ENCODE measurements around the gene TYMP.

The TYMP gene

DNA sequence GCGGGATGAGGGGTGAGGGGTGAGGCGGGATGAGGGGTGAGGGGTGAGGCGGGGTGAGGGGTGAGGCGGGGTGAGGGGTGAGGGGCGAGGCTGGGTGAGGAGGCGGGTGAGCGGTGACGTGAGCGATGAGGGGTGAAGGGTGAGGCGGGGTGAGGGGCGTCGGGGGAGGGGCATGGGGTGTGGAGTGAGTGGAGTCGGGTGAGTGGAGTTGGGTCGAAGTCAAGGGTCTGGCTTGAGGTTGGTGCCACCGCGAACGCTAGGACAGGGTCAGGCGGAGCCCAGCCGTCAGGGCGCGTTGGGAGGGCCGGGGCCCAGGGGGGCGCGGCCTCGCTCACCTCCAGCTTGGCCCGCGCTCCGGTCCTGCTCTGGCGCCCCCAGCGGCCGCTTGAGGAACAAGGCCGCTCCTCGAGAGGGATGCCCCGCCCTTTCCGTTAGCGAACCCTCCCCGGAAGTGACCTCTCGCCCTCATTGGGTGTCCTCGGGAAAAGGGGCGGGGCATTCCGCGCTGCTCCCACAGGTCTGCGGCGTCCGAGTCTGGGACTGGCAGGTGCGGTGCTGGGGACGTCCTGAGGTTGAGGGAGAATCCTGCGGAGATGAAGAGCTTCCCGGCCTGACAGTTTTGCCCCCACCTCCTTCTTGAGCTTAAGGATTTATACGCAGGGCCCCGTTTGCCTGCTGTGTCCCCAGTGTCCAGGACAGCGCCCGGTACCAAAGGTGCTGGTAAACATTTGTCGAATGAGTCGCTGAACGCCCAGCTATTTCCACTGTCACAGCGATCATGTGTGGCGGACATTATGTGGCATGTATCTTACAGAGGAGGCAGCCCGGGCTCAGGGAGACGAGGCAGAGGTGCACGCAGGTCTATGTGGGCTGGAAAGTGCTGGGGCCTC lies 33.0 kb upstream of the TYMP start, which contains the start of gene SYCE3:
Gene SYCE3, minus strand, starts transcription at position 397 of the 890 bp plus-strand sequence. CDS start 6,514 bp downstream, outside the sequence.
- DNase-seq, result peak; percentile 96

DNA sequence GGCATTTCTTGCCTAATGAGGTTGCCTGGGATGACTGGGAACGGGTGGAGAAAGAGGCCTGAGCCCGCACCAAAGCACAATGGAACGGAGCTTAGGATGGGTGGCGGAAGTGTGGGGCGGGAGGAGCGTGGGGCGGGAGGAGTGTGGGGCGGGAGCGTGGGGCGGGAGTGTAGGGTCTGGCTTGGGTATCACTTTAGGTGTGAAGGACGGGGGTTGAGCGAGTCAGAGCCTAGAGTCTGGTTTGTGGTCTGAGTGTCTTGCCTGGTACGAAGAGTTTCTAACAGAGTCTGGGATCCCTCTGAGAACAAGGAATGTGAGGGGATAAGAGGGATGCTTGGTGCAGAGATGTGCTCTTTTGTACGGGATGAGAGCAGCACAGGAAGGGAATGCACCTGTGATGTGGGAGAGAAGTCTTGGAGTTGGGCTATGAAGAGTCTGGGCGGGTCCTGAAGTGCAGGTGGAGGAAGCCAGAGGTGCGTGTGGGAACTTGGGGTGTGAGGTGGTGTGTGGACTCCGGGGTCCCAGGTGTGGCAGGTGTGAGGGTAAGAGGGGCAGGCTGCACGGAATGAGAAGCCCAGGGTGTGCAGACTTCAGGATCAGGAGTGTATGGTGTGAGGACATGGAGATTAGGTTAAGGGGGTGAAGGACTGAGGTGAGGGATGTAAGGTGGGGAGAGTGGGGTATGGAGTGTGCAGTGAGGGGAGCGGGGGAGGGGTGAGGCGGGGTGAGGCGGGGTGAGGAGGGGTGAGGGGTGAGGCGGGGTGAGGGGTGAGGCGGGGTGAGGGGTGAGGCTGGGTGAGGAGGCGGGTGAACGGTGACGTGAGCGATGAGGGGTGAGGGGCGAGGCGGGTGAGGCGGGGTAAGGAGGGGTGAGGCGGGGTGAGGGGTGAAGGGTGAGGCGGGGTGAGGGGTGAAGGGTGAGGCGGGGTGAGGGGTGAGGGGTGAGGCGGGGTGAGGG lies 31.9 kb upstream of the TYMP start:
- DNase-seq, result no peak

DNA sequence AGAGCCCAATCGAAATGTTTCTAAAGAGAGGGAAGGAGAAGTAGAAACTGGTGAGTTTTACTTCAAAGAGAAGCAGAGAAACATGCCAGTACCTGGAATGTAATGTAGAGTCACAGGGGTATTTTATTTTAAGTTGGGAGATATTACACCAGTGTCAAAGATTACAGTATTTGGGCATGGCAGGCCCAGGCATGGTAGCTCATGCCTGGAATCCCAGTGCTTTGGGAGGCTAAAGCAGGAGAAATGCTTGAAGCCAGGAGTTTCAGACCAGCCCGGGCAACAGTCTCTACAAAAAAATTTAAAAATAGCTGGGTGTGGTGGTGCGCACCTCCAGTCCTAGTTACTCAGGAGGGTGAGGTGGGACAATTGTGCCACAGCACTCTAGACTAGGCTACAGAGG lies 30.2 kb upstream of the TYMP start:
- no peak for DNase-seq

DNA sequence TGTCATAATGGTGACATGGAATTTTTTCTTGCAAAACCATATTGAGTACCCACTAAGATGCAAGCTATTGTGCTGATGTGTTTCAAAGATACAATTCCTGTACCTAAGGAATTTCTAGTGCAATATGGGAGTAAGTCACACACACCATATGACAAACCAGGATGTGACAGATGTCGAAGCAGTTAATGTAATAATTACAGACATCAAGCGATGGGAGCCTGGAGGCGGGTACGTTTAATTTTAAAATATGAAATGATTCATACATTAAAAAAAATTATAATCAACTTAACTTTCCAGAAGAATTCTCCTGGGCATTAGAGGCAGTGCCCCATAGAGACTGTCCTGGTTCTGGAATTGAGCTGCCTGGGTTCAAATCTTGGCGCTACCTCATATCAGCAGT lies 26.9 kb upstream of the TYMP start:
- DNase-seq, result no peak

DNA sequence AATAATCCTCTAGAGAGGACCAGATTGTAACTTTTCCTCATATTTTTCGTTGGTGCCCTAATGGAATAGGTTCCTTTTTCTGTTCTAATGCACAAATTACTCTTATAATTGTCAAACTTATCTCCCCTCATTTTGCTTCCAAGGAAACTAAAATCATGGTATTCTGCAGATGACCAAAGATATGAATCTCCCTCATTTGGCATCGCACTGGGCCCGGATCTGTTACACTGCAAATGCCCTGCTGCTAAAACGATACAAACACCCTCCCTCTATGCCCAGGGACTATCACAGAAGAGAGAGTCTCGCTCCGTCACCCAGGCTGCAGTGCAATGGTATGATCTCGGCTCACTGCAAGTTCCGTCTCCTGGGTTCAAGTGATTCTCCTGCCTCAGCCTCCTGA lies 23.5 kb upstream of the TYMP start:
- no peak for DNase-seq

DNA sequence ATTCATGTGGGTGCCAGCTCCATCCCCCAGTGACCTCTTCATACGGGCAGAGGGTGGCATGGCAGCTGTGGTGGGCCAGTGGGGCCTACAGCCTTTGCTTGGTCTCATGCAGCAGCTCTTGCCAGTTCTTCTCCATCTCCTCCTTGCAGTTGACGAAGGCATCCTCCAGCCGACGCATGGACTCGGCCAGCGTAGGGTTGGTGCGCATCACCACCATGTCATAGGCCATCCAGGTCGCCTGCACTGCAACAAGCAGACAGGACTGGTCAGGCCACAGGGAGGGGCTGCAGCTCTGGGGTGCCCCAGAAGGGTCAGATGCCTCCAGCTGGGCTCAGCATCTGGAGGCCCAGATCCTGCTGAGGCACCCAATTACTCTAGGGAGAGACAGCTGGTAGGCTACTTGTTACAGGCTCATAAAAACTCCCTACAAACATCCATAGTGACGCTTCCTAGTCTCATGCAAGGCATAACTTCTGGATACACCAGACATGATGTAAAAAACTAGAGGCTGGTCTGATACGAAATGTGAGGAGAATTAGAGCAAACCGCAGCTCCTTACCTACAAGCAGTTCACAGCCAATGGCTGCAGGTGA lies 21.4 kb upstream of the TYMP start:
- DNase-seq, result no peak

DNA sequence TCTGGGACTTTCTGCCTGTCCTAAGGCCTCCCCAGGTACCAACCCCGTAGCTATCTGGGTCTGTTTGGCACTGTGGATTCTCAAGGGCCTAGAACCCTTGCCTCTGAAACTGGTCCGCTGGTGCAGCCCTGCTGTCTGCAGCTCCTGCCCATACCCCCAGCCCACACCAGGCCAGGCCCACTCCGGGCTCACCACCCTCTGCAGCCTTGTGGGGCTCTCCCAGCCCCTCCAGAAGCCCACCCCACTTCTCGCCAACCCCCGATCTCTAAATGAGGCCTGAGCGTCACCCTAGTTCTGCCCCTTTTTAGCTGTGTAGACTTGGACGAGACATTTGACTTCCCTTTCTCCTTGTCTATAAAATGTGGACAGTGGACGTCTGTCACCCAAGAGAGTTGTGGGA lies 20.6 kb upstream of the TYMP start:
- DNase-seq, result no peak

DNA sequence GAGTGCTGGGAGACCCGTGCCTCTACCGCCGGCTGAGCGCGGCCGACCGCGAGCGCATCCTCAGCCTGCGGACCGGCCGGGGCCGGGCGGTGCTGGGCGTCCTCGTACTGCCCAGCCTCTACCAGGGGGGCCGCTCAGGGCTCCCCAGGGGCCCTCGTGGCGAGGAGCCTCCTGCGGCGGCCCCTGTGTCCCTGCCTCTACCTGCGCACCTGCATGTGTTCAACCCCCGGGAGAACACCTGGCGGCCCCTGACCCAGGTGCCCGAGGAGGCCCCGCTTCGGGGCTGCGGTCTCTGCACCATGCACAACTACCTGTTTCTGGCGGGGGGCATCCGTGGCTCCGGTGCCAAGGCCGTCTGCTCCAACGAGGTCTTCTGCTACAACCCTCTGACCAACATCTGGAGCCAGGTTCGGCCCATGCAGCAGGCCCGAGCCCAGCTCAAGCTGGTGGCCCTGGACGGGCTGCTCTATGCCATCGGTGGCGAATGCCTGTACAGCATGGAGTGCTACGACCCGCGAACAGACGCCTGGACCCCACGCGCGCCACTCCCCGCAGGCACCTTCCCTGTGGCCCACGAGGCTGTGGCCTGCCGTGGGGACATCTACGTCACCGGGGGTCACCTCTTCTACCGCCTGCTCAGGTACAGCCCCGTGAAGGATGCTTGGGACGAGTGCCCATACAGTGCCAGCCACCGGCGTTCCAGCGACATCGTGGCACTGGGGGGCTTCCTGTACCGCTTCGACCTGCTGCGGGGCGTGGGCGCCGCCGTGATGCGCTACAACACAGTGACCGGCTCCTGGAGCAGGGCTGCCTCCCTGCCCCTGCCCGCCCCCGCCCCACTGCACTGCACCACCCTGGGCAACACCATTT lies 19.3 kb upstream of the TYMP start:
- DNase-seq, result no peak

DNA sequence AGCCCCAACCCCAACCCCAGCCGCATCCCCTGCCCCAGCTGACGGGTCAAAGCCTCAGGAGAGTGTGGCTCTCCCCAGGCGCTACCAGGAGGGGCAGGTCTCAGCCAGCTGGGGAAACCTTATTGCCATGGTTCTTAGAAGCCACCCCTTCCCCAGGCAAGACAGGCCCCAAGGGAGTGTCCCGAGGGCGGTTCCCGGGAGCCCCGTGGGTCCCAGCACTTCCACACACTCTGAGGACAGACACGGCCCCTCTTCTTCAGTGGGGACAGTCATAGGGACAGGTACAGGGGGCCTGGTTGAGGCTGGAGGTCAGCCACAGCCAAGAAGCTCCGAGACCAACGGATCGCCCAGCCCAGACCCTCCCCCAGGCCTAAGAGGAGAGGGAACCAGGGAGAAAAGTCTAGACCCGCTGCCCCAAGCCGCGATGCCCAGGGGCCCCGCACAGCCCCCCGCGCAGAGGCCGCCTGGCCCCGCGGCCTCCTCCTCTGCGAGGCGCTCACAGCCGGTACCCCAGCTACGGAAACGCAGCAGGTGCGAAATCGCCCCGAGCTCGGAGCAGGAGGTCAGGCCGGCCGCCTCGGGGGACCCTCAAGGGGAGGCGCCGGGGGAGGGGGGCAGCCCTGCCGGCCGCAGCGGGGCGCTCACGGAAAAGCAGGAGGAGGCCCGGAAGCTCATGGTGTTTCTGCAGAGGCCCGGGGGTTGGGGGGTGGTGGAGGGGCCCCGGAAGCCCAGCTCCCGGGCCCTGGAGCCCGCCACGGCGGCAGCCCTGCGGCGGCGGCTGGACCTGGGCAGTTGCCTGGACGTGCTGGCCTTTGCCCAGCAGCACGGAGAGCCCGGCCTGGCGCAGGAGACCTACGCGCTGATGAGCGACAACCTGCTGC lies 18.5 kb upstream of the TYMP start:
- DNase-seq, result peak; percentile 58

DNA sequence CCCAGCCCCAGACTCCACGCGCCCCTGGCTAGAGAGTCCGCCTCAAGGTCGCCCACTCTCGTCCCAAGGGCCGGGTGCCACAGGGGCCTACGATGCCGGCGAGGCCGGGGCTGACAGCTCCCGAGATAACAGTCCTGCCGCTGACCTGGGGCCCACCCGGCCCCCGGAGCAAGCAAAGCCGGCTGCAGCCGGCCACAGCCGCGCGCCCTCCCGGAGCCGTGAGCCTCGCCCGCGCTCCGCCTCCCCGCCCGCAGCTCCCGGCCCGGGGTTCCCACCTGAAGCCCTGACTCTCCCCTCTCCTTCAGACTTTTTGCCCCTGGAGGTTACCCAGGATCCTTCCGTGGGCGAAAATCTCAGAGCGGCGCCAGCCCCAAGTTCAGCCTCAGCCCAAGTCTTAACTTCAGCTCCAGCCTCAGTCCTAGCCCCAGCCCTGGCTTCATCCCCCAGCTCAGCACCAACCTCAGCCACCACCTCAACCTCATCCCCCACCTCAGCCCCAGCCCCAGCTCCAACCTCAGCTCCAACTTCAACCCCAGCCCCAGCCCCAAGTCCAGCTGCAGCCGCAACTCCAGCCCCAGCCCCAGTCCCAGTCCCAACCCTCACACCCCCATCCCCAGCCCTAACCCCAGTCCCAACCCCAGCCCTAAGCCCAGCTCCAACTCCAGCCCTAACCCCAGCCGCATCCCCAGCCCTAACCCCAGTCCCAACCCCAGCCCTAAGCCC lies 17.6 kb upstream of the TYMP start:
- DNase-seq, result no peak

DNA sequence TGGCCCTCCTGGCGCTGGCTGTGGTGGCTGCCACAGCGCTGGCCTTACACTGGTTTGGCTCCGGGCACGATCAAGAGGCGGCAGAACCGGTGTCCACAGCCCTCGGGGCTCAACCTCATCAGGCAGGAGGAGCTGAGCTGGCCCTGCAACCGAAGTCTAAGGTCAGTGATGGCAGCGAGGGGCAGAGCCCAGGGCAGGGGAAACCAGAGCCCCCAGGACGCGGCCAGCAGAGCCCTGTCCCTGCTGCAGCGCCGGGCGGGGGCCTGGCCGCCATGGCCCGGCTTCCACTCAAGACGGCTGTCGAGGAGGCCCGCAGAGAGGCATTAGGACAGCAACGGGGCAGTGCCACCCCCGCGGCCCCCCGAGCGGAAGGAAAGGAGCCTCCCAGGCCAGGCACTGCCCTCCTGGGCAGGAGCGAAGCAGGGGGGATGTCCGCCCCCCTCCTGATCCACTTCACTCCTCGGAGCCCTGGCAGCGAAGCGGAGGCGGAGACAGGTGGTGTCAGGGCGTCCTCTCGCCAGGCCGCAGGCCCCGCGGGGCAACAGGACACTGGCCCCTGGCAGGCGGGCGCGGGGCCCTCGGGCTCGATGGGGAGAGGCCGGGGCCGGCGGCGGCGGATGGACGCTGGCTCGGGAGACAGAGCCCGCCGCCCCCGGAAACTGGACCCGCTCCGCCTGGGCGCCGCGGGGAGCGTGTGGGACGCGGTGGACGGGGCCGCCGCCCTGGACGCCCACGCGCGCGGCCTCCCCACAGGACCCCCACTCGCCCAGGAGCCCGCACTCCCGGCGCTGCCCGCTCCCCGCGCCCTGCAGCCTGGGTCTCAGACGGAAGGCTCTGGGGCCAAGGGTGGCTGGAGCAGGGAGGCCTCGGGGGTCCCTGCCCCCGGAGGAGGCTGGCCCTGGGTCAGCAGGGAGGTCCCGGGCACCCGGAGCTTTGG lies 16.8 kb upstream of the TYMP start:
- DNase-seq, result no peak

DNA sequence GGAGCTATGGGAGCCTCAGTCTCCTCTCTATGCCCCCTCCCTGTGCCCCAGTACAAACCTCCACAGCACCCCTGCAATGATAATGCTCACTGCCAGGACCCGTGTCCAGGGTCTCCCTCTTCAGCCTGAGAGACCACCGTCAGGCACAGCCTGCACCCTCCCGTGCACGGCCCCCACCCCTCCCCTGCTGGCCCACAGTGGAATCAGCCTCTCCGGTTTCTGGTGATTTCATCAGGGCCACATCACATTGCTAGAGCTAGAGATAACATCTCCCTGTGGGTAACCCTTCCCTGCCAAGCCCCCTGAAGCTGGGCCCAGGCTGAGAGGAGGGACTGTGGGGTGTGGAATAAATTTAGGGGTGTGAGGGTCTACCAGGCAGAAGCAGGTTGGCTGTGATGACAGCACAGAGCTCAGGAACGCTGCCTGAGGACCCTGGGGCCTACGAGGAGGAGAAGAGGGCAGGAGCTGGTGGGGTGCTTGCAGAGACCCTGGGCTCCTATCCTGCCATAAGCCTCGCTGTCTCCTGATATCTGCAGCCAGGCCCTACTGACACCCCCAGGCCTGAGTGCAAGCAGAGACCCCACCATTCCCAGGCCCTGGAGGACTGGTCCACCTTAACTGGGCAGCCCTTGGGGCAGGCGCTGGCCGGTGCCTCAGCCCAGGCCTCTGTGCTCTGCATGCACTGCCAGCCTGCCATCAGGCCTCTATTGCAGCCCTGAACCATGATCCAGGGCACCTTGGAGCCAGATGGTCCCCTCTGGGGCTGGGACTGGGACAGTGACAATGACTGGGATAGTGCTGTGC lies 15.9 kb upstream of the TYMP start, which contains the start of gene KLHDC7B:
Gene KLHDC7B, plus strand, starts transcription at position 378 of the 804 bp plus-strand sequence. Its CDS starts 345 bp downstream, at position 723.
- DNase-seq, result no peak

DNA sequence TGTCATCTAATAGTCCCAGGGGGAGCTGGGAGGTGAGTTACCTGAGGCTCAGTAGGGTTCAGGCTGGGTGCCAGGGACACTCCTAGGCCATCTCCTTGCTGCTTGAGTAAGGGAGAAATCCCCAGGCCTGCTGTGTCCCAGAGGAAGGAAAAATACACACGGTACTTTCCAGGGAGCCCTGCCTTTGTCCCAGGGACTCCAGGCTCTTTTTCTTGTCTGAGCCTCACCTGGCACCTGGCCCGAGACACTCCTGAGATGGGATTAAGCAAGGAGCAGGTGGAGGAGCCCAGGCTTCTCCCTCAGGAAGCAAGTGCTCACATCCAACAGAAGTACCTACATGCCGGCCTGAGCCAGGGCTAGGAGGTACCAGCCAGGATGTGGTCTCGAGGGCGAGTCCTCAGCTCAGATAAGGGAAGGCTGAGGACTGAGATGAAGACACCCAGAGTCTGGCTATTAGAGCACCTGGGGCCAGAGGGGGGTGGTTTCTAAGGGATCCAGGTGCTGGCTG lies 15.0 kb upstream of the TYMP start:
- no peak for DNase-seq

DNA sequence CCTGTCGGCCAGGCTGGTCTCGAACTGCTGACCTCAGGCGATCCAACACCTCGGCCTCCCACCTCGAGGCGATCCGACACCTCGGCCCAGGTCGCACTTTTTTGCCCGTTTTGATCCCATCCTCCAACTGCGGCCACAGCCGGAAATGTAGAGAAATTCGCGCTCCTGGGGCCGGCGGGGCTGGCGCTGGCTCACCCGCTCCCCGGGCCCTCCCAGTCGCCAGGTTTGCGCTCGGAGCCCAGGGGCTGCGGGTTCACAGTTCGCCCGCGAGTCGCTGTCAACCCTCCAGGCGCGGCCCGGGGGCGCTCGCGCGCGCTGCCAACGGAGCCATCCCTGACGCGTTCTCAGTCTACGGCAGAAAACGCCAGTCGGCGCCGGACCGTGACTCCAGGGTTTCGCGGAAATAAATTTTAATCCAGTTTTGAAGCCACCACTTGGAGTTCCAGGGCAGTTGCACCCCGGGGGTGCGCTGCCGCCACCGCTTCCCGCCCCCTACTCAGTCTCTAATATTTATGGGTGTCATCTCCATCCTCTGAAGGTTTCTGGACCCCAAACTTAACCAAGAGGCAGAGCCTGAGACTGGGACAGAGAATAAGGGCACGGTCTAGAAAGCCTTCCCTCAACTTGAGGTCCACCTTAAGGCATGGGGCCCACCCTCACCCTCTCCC lies 14.4 kb upstream of the TYMP start:
- peak; percentile 88 for DNase-seq

DNA sequence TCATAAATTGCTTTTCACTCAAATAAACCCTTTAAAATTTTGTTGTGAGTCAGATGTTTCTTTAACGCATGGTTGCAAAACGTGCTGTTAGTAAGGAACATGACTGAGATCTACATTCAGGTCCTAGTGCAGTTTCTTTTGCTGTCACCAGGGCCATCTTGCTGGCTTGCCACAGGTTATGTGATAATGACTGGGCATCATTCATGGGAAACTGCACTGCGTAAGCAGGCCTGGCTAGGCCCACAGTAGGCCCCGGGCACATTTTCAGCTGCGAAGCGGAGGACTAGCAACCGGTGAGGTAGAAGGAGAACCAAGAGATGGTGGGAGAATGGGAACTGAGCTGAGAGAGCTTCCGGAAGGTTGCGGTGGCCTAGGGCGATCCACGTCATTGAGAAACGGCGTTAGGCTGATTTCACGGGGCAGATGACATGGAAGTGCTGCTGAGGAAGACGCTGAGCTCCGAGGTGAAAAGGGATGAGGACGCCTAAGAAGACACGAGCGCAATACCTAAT lies 12.7 kb upstream of the TYMP start:
- peak; percentile 69 for DNase-seq

DNA sequence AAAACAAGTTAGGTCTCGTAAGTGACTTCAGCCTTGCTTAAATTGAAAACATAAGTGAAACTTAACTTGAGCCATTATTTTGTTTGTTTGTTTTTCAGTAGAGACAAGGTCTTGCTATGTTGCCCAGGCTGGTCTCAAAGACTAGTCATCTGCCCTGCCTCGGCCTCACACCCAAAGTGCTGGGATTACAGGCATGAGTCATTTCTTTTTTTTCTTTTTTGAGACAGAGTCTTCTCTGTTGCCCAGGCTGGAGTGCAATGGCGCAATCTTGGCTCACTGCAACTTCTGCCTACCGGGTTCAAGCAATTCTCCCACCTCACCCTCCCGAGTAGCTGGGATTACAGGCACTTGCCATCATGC lies 11.8 kb upstream of the TYMP start:
- DNase-seq, result peak; percentile 79

DNA sequence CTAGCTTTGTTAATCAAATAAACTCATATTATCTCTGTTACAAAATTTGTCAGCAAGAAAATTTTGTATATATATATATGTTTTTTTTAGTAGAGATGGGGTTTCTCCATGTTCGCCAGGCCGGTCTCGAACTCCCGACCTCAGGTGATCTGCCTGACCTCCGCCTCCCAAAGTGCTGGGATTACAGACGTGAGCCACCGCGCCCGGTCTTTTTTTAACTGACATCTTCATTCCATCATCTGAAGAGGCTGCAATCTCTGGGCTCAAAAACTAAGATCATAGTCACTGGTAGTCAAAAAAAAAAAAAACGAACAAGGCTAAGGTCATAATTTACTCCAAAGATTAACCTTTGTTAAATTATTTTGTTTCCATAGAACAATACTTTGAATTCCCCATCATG lies 10.6 kb upstream of the TYMP start:
- no peak for DNase-seq

Measured in CD4-positive, alpha-beta T cell treated with Interferon gamma for 1 hour (primary cell).